Adrenal gland (tissue), 5 donors: ENCODE results near the gene EDAR.

Source experiments
- CTCF ChIP-seq, 6 experiments: fragments of 450-650 bp in 4 of 6; fragments of 200-600 bp in 2 of 6; sonication (generic) in 1 of 6; IDR thresholded peaks; 1 replicate in 5 of 6; 2 replicates in 1 of 6; pipeline versions ENCODE4 v1.5.1 to v1.8.0; 2016 to 2021; ENCODE audit warnings: antibody characterized with exemption in 6 of 6, mild to moderate bottlenecking in 2 of 6, moderate library complexity in 1 of 6
- POLR2A ChIP-seq, 2 donors: fragments of 450-650 bp; IDR thresholded peaks; one replicate each; pipeline ENCODE4 v1.6.1; 2017; ENCODE audit warnings: antibody characterized with exemption in 2 of 2, mild to moderate bottlenecking in 2 of 2, moderate library complexity in 1 of 2
- donor health status: DM: no; HTN: no; CAD: no.

GRCh38 chr2:108896741-108897140, 92.3 kb downstream of the EDAR start:
- TF ChIP-seq POLR2A (IDR thresholded peaks at IDR 0.05) (no peak), CTCF (IDR thresholded peaks at IDR 0.05) (no peak)
